ENCODE data around the gene VWA8.

DNA sequence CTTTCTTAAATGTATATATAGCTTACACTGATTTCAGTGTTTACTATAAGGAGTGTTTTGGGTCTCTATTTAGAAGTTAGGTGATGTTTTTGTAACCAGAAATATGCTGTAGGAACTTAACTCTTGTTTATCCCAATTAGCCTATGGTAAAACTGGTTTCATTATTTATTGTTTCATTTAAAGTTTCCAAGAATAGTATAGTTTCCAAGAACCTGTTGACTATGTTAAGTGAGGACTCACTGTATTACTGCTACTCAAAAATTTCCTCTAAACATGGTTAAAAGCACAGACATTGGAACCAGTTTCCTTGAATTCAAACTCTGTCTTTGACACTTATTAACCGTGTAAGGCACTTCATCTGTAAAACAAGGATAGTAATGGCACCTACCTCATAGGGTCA lies 316.2 kb downstream of the VWA8 start:
- TF ChIP-seq, protein P1, sequence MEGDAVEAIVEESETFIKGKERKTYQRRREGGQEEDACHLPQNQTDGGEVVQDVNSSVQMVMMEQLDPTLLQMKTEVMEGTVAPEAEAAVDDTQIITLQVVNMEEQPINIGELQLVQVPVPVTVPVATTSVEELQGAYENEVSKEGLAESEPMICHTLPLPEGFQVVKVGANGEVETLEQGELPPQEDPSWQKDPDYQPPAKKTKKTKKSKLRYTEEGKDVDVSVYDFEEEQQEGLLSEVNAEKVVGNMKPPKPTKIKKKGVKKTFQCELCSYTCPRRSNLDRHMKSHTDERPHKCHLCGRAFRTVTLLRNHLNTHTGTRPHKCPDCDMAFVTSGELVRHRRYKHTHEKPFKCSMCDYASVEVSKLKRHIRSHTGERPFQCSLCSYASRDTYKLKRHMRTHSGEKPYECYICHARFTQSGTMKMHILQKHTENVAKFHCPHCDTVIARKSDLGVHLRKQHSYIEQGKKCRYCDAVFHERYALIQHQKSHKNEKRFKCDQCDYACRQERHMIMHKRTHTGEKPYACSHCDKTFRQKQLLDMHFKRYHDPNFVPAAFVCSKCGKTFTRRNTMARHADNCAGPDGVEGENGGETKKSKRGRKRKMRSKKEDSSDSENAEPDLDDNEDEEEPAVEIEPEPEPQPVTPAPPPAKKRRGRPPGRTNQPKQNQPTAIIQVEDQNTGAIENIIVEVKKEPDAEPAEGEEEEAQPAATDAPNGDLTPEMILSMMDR (IDR thresholded peaks at IDR 0.05), result no peak
- TF ChIP-seq RFX5 (IDR thresholded peaks at IDR 0.05; ENCODE audit: low read length), result no peak
- TF ChIP-seq GATA2 (CRISPR knock-in tag; IDR thresholded peaks at IDR 0.05), result no peak
- TF ChIP-seq JUND (IDR thresholded peaks at IDR 0.05), result no peak
- no peak for TF ChIP-seq ELF1 (IDR thresholded peaks at IDR 0.05)
- no peak for TF ChIP-seq EP300 (IDR thresholded peaks at IDR 0.05; ENCODE audit: borderline replicate concordance in 1 of 2, low read depth in 1 of 2, low read length in 1 of 2)
- no peak for TF ChIP-seq FOXM1 (IDR thresholded peaks at IDR 0.05; ENCODE audit: low read depth)
- TF ChIP-seq EZH2phosphoT487 (IDR thresholded peaks at IDR 0.05; ENCODE audit: borderline replicate concordance, low read depth), result no peak
- no peak for TF ChIP-seq FOSL2 (IDR thresholded peaks at IDR 0.05; ENCODE audit: borderline replicate concordance, low read depth)
- TF ChIP-seq NFIC (IDR thresholded peaks at IDR 0.05; ENCODE audit: borderline replicate concordance), result no peak
- TF ChIP-seq, protein P2, sequence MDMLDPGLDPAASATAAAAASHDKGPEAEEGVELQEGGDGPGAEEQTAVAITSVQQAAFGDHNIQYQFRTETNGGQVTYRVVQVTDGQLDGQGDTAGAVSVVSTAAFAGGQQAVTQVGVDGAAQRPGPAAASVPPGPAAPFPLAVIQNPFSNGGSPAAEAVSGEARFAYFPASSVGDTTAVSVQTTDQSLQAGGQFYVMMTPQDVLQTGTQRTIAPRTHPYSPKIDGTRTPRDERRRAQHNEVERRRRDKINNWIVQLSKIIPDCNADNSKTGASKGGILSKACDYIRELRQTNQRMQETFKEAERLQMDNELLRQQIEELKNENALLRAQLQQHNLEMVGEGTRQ (IDR thresholded peaks at IDR 0.05; ENCODE audit: borderline replicate concordance, low read depth, low read length), result no peak
- no peak for TF ChIP-seq POLR2AphosphoS5 (IDR thresholded peaks at IDR 0.05; ENCODE audit: low read depth, low read length)
